Left lobe of liver (tissue), 2 donors: ENCODE data around the gene ARSB. TPM values are rescaled to one million over a fixed set of nuclear protein-coding genes. Genes with fewer than 3 reads are reported as not detected.
A peak's percentile ranks its signal among the peaks of the same experiment; 100 is the strongest.
"Not testable (repeated sequence)": the region's sequence is repeated elsewhere in the genome, so short reads cannot be mapped to it uniquely, and the experiment has no call there.

Source experiments
- ATAC-seq: fragments of 200-7000 bp; cut with Tn5 transposase; one replicate; pipeline ENCODE4 v1.9.1; 2020; ENCODE audit warnings: mild to moderate bottlenecking, moderate library complexity
- DNase-seq: peaks from one replicate; pipeline ENCODE4 v3.0.0-alpha.2; 2020; ENCODE audit warnings: low spot score
- total RNA-seq: library from RNA; stranded (reverse); gene quantifications from one replicate; pipeline ENCODE4 v1.2.1, GENCODE V29; 2021
- donor health status: DM: no; HTN: no; CAD: no; lungs with moderate emphysema.
- donor health status: DM: no; HTN: yes; CAD: no.

ARSB gene
- total RNA-seq, 1 donor from 2014 or later = 10.3 TPM

DNA sequence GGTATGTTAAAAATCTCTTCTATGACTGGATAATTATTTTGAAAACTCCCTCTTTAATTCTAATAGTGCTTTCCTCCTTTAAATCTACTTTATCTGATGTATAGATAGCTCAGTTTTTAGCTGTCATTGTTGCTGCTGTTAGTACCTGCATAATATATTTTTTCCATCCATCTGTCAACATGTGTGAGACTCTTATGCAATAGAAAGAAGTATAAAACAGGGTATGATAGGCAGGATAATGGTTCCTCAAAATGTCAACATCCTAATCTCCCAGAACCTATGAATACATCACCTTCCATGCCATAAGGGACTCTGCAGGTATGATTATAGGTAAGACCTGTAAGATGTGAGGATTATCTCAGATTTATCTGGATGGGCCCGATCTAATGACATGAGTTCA lies 199.7 kb downstream of the ARSB start:
- ATAC-seq (no peak), DNase-seq (no peak)

DNA sequence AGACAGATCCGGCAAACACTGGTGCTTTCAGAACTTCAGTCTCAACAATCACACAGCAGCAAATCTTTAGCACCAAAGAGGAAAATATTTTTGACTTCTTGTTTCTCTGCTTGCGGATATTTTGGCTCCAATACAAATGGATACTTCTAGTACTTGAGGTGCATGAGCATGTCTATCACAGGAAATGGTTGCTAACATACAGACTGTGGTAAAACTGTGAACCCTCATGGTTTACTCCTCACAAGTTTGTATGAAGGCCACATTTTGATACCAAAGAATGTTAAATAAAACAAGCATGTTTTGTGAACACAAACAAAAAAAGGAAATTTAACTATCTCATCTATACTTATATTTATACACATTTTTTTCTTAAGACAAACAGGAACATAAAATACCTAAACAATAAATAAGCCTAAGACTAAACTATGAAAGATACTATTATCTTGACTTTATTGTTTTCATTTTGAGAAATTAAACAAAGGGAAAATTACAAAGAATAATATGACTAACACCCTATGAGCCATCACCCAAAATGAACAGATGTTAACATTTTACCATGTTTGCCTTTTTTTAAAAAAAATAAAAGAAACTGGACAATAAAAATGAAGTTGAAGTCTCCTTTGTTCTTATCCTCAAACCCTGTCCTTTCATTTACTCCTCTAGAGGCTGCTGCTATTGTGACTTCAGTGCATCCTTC lies 201.5 kb downstream of the ARSB start:
- no peak for ATAC-seq
- DNase-seq = no peak

DNA sequence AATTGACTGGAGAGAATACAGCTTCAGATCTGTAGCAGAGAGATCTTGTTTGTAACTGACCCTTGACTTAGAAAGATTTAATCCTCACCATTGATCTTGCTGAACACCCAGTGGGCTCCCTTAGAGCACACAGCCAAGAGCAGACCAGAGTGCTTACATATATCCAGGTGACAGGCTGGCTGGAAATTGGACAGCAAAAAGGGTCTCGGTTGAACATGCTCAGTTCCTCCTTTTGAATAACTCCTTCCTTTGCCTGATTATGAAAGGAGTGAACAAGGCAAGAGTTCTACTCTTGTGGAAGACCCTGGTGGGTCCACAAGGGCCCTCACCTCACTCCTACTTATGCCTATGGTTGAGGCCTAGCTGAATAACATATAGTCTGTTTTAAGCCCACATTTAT lies 202.4 kb downstream of the ARSB start:
- DNase-seq (no peak), ATAC-seq (no peak)

DNA sequence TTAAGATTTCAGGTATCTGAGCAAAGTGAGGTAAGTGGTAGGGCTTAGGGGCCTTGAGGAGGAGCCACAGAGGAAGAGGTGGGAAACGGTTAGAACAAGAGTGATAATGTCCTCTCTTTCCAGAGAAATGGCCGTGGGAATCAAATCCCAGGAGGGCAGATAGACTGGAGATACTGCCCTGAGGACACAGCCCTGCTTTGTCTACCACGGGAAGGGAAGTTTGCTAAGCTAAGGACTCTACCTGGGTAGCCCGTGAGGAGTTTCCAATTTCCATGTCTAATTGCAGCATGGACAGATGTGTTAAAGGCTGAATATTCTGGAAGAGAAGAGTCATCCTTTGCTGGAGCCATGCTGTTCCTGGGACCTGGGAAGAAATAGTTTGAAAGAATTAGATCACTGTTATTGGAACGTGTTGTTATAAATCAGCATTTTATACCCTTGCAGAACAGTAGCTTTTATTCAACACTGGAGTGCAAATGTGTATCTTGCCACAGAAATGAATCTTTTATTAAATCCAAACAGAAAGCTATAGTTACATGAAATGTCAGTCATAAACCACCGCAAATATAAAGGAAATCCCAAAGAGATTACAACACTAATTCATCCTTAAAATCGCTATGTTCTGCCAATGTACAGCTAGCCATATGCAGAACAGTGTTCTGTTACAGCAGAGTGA lies 203.4 kb downstream of the ARSB start:
- ATAC-seq (no peak), DNase-seq (no peak)

DNA sequence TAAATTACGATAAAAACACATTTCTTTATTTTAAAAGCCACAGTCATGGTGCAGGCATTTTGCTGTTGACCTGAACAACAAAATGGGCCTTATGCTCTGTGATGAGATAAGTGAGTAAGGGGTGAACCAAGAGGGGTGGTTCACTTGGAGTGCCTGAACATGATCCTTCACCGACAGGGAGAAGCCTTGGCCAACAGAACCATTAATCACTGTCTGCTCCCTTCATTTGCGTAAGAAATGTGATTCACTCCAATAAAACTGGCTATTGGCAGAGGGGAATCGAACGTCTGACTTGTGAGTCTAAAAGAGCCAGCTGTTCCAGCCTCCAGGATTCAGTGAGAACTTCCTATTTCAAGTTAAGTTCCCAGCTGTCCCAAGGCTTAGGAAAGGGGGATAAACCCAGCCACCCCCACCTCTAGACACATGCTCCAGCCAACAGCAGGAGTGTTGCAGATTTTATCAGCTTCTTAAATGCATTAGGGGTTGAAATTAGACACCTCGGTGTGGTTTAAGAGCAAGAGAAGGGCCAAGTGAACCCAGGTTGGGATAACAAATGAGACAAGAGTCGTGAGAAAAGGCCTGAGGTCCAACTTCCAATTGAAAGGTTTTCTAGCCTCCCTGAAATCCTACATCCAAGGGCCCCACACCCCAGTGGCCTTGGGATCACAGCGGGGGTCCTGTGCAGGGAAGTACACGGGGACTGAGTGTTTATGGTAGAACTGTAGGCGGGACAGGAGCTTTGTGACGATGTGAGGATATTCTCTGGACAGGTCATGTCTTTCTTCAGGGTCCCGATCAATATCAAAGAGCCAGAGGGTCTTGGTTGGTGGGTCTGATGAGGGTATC lies 205.1 kb downstream of the ARSB start:
- DNase-seq (no peak), ATAC-seq (no peak)

DNA sequence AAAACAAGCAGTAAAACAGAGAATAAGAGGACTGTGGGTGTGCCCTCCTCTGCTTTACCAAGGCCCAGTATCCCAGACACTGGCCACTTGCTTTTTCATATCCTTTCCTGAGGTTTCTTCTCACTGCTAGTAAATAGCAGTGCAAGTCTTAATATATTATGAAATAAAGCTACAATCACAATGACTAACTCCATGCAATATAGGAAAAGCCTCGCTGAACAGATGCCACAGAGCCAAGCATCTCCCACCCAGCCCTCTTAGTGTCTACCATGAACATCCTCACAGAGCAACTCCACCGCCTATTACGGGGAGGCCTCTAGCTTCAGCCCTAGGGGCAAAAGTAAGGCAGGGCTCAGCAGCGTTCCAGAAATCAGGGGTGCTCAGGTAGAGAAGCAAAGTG lies 205.8 kb downstream of the ARSB start:
- DNase-seq (no peak), ATAC-seq (no peak)

DNA sequence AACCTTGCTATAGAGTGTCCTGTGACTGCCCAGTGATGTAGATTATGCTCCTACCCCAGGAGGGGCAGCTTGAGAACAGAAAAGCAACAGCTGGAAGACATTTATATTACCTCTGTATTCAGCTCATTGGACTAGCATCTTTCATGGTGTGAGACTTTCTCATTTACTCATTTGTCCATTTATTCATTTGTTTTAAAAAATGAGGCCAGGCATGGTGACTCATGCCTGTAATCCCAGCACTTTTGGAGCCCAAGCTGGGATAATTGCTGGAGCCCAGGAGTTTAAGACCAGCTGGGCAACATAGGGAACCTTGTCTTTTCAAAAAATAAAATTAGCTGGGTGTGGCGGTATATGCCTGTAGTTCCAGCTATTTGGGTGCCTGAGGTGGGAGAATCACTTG lies 206.6 kb downstream of the ARSB start:
- no peak for ATAC-seq

DNA sequence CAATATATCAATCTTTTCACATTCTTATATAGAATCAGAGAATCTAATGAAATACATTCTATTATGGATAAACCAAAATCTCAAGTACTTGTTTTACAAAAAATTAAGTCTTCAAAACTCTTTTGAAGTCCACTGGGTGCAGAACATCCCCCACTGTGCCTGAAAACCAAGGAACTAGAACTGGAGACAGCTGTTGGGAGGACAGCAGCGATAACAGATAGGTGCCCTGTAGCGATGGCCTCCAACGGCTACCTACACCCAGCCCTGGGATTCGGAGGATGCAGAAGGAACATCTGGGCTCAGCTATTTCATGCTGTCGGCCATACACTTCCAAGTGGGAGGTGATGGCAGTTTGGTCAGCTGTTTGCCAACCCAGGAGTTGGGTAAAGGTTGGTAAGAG lies 207.2 kb downstream of the ARSB start:
- DNase-seq = no peak
- no peak for ATAC-seq

More for the DNA sequence above, 206.6 kb downstream of the ARSB start:
- no peak for DNase-seq

DNA sequence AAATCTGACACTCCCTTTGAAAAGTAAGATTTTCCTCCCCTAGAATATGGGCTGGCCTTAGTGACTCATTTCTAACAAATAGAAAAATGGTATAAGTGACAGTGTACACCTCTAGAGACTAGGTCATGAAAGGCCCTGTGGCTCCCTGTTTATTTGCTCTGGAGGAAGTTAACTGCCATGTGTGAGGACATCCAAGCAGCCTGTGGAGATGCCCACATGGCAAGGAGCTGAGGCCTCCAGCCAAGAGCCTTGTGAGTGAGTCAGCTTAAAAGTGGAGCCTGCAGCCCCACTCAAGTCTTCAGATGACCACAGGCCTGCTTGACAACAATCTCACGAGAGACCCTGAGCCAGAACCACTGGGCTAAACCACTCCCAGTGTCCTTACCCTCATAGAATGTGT lies 208.5 kb downstream of the ARSB start:
- ATAC-seq (no peak), DNase-seq (no peak)

DNA sequence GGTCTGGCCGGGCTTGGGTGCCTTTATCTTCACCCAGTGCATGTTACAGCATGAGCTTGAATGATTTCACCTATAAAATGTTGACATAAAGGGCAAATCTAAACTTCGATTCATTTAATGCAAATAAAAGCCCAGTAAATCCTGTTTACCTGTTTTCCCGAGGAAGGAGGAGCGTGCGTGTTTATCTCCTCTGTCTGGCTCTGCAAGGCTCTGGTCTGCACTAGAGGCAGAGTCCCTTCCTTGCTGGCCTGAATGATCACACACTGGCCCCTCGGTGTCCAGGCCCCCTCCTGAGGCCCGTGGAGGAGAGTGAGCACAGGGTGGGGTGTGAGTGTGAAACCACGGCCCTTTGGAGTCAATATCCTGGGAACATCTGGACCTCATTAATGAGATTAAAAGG lies 211.5 kb downstream of the ARSB start:
- ATAC-seq (no peak), DNase-seq (no peak)

DNA sequence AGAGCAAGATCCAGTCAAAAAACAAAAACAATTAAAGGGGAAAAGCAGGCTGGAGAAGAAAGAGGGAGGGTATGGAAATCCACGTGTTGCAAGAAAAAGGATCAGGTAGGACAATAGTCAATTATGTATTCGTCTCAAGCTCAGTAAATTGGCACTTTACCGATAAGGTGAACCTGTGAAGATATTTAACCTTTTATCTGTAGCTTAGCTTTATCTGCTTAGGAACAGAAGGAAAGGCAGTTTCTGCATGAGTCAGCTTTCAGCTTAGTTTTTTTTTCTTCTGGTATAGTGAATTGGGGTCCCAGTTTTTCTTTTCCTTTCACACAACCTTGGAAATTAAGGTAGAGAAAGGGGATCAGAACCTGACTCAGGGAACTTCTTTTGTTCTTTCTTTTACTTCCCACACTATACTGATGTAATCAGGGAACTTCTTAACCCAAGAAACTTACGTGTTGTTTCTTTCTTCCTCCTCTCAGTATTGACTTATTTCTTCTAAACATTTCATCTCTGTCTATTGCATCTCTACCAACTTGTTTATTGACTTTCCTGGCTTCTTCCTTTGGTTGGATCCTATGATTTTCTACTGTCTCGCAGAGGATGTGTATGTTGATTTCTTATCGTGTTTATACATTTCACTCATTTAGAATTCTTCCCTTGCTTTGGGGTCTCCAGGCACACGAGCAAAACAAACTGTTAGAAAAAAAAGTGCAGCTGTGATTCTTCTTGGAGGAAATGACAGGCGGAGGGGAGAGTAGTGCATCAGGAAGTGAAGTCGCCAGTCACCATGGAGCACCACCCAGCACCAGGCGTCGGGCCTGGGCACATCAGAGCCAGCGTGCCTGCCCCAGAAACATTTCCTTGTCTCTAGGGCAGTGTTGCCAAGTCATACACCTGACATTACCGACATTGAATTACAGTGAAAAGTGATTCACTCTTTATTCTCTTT lies 213.6 kb downstream of the ARSB start:
- DNase-seq (no peak), ATAC-seq (peak; percentile 39)

DNA sequence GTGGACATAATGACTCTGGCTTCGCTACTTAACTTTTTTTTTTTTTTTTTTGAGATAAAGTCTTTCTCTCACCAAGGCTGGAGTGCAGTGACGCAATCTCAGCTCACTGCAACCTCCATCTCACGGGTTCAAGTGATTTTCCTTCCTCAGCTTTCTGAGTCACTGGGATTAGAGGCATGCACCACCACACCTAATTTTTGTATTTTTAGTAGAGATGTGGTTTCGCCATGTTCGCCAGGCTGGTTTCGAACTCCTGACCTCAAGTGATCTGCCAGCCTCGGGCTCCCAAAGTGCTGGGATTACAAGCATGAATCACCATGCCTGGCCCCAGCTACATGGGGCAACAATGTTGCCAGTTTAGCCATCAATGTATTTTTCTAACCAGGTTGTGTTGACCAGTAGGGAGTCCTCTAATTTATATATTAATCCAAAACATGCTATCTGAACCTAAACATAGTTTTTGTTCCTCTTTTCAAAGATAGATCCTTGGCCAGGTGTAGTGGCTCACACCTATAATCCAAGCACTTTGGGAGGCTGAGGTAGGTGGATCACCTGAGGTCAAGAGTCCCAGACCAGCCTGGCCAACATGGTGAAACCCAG lies 216.2 kb downstream of the ARSB start:
- no peak for DNase-seq
- ATAC-seq = no peak

DNA sequence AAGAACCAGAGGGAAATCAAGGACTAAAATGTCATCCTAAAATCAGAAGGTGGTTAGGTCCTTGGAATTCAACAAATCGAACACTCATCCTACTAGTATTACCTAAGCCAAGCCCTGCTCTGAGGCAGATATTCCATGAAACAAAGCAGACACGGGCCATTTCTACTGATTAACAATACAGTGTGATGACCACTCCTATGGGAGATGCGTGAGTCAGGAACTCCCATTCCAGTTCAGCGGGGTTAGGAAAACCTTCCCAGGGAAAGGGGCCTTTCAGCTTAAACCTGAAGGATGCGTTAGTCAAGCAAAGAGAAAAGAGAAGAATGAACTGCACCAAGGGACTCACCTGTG lies 218.7 kb downstream of the ARSB start:
- DNase-seq (no peak), ATAC-seq (no peak)

DNA sequence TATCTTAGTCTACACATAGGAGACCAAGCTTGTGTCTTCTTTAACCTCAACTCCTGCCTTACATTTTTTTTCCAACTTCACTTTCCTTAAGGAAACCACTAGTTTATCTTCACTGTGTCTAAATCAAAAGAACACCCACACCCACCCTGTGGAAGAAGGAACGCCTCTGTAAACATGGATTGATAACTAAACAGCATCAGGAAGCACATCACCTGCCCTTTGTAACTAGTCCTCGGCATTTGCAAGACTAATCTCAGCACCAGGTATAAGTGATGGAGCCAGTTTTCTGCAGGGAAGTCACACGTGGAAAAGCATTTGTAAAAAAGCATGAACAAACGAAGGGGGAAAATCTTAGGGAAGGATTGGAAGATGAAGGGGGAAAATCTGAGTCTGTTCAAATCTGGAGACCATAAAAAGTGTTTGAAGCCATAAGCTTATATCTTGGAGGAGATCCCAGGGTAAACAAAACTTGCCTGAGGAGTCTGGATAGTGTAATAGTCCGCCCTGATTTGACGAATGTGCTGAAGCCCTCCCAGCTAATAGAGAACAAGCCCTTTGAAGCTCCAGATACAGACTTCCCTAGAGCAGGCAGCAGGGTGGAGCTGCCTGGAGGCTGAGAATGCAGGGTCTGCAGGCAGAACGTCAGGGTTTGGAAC lies 219.2 kb downstream of the ARSB start:
- ATAC-seq (no peak), DNase-seq (no peak)

DNA sequence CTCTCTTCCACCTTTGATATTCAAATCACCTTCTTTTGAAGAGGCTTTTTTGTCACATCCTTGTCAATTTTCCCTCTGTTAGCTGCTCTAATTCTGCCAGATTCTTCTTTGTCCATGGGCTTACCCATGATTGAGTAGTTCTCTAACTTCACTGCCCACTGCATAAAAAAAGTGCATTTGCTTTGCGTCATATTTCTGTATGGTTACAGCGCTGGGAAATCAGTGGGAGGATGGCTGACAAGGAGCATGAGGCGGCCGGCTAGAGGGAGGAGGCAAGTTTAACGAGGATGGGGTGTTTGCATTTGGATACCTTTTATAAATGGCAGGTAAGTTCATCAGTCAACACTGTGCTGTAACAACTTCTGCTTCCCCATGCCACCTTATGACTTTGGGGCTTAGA lies 220.0 kb downstream of the ARSB start:
- ATAC-seq = no peak
- no peak for DNase-seq

DNA sequence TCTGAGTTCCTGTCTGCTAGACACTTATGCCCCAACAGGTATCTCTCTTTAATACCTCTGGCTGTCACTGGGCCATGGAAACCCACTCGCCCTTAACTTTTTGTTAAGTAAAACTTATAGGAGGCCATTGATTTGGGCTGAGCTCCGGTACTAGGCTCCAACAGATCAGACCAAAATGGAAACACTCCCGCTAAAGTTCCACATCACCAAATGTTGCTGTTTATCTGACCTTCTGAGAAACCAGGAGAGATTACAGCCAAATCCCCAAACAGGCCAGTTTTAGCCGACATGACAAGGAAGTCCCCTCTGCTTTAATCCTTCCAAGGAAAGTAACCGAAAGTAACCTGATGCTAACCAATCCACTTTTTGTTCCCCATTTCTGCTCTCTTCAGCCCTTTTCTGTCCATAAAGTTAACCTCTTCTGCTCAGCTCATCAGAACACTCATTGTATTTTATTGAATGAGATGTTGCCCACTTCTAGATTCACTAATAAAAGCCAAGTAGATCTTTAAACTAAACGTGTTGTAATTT lies 221.4 kb downstream of the ARSB start:
- no peak for ATAC-seq
- DNase-seq = no peak

DNA sequence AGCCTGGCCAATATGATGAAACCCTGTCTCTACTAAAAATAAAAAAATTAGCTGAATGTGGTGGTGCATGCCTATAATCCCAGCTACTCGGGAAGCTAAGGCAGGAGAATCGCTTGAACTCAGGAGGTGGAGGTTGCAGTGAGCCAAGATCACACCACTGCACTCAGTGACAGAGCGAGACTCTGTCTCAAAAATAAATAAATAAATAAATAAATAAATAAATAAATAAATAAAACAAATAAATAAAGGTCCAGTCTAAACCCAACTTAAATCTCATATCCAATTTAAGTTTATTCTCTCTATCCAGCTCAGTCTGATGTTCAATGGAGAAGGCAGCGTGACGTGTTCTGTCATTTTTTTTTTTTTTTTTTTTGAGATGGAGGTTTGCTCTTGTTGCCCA lies 222.4 kb downstream of the ARSB start:
- ATAC-seq = not testable (repeated sequence)

DNA sequence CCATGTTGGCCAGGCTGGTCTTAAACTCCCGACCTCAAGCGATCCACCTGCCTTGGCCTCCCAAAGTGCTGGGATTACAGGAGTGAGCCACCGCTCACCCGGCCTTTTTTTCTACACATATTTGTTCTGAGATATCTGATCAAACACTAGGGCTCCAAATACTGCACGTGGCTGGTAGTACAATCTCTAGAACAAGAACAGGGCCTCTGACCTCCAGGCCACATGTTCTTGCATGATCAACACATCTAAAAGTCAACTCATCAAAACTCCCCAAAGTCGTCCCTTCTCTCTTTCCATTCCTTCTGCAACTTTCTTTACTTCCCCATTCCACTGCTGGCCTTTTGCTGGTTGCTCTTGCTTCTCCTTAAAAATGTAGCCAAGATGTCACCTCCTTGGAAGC lies 223.3 kb downstream of the ARSB start:
- no peak for ATAC-seq
- no peak for DNase-seq

More for the DNA sequence above, 222.4 kb downstream of the ARSB start:
- DNase-seq = not testable (repeated sequence)

DNA sequence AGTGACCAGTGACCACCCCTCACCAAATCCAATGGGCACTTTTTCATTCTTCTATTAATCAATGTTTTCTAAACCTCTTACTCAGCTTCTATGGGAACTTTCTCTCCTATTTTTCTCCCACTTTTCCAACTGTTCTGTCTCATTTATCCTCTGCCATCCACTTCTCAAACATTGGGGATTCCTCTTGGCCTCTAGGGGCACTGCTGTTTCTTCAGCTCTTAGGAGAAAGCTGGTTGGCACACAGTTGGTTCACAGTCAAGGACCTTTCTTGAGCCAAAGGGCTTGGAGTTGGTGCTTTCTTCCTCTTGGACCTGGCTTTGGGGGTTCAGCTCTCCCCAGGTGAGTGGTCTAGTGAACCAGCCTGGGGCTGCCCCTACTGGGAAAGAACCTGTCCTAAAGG lies 224.3 kb downstream of the ARSB start:
- ATAC-seq (no peak), DNase-seq (no peak)

DNA sequence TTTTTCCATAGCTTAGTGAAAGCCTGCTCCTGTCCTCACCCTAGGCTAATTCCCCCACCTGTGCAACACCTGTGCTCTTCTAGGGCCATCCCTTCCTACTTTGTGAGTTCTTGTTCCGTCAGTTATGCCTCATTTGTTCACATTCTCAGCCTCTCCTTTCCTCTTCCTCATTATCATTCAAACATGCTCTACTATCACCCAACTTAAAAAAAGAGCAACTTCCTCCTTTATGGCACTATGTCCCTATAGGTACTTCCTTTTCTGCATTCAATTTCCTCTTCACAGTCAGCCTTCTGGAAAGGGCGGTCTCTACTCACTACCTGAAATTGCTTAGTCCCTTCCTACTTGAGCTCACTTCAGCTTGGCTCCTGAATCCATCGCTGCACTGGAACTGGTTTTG lies 224.7 kb downstream of the ARSB start:
- ATAC-seq (peak; percentile 31), DNase-seq (no peak)
